ENCODE measurements around the gene RPL27. TPM values are rescaled to one million over a fixed set of nuclear protein-coding genes. Genes with fewer than 3 reads are reported as not detected.

RPL27 gene
- total and polyA plus RNA-seq, 2 donors (not counting 1 experiment from before 2014, with no cell fraction given), result 902 to 3,346 TPM

DNA sequence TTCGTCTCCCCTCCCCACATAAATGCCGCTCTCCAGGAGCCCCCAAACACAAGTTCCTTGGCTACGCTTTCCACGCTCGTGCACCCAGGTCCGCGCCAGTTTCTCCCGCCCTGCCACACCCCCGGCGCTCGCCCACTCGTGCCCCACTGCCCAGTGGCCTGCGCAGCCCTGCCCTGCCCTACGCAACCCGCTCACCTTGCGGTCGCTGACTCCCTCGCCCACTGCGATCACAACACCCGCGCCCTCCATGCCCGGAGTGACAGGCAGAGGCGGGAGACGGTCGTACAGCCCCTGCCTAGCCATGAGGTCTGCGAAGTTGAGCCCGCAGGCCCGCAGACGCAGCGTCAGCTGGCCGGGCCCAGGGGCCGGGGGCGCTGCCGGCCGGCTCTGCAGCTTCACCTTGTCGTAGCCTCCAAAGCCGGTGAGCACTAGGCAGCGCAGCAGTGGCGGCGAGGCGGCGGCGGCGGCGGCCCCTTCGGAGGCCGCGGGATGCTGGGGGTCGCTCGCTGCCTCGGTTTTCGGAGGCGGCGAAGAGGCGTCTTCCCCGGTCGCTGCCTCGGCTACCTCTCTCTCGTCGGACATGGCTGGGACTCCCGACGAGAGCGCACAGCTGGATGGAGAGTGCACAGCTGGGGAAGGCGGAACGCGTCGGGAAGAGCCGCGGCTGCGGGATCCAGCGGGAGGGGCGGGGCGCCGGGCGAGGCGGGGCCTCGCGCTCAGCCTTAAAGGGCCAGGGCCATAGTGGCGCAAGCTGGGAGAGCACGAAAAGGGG is 23.7 kb downstream of the RPL27 start, which contains the start of gene VAT1:
Gene VAT1, minus strand, starts transcription at position 645 of the 772 bp plus-strand sequence. Its CDS starts 63 bp downstream, at position 582.
- Histone ChIP-seq H4K20me1 (ENCODE audit: control insufficient read depth, extremely low read depth, insufficient read depth, low read length) (no peaks in the 10 kb centered on the region), H3K27me3 (ENCODE audit: control insufficient read depth, insufficient read depth, low read length) (no peaks in the 10 kb centered on the region), H3K9me3 (ENCODE audit: control insufficient read depth, insufficient read depth, low read depth, low read length) (no peaks in the 10 kb centered on the region), H3K79me2 (ENCODE audit: control insufficient read depth, insufficient read depth, low read length) (peaks cover 33% of the 10 kb centered on the region), H3K27ac (ENCODE audit: insufficient read depth, low read length) (peak within 1 kb of the TSS; percentile 81), H3K9ac (ENCODE audit: insufficient read depth, low read length) (peak within 1 kb of the TSS; percentile 71), H2AFZ (ENCODE audit: low read length) (peak within 1 kb of the TSS; percentile 70), H3K4me3 (replicated peaks in 1 of 4; ENCODE audit: control extremely low read depth in 1 of 4, insufficient read depth in 1 of 4, low read depth in 3 of 4, low read length in 4 of 4) (peak within 1 kb of the TSS; percentile 74 to 96 (median 78)), H3K4me2 (ENCODE audit: extremely low read depth, insufficient read depth, low read length) (peak within 1 kb of the TSS; percentile 80), H3K36me3 (ENCODE audit: control insufficient read depth, insufficient read depth, low read length) (peaks cover 9% of the 10 kb centered on the region), H3K4me1 (ENCODE audit: control insufficient read depth, extremely low read depth, insufficient read depth, low read length) (peaks cover 17% of the 10 kb centered on the region)
- TF ChIP-seq EZH2 (IDR thresholded peaks at IDR 0.05; ENCODE audit: low read length, missing control alignments), result no peak
- TF ChIP-seq, protein P1, sequence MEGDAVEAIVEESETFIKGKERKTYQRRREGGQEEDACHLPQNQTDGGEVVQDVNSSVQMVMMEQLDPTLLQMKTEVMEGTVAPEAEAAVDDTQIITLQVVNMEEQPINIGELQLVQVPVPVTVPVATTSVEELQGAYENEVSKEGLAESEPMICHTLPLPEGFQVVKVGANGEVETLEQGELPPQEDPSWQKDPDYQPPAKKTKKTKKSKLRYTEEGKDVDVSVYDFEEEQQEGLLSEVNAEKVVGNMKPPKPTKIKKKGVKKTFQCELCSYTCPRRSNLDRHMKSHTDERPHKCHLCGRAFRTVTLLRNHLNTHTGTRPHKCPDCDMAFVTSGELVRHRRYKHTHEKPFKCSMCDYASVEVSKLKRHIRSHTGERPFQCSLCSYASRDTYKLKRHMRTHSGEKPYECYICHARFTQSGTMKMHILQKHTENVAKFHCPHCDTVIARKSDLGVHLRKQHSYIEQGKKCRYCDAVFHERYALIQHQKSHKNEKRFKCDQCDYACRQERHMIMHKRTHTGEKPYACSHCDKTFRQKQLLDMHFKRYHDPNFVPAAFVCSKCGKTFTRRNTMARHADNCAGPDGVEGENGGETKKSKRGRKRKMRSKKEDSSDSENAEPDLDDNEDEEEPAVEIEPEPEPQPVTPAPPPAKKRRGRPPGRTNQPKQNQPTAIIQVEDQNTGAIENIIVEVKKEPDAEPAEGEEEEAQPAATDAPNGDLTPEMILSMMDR (conservative IDR thresholded peaks at IDR 0.05 in 1 of 2, IDR thresholded peaks at IDR 0.05 in 1 of 2; ENCODE audit: low read depth in 1 of 2, low read length in 2 of 2), result no peak
- peak; percentile 63 to 74 for DNase-seq (ENCODE audit: low read depth in 2 of 2)

DNA sequence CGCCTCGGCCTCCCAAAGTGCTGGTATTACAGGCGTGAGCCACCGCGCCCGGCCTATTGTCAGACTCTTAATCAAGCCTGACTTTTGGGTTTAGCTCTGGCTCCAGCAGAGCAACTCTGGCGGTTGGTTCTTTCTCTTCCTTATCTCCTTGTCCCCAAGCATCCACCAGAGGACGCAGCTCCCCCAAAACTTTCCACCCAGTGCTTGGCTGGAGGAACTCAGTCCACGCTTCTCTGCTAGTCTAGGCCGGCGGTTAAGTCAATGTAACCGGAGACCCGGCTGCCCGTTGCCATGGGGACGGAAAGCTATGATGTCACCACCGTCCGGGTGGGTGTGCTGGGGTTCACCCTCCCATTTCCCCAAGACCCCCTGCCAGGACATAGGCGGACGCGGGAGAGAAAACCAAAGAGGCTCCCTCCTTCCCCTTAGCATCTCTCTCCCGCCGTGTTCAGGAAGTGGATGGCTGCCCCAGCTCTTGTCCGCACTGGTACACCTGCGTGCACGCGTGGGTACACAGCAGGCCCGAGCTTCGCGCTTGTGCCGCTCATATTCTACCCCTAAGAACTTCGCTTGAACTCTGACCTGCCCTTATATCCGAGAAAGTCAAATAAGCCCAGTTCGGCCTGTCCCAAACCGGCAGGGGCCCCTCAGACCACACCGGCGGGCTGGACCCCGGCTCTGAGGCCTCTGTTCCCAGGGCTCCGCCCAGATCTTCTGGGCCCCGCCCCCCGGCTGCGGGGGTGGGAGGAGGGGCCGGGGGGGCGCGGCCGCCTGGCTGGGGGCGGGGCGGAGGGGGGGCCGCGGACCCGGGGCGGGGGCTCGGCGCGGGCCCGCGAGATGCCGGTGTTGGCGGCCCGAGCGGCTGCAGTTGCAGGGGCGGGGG is 26.4 kb downstream of the RPL27 start, which contains the start of gene RND2:
Gene RND2, plus strand, starts transcription at position 825 of the 883 bp plus-strand sequence. CDS start 117 bp downstream, outside the sequence.
- H3K4me2 ChIP-seq (ENCODE audit: extremely low read depth, insufficient read depth, low read length), result peak within 1 kb of the TSS; percentile 100

More for the DNA sequence above, 26.4 kb downstream of the RPL27 start, which contains the start of gene RND2:
- peak; percentile 93 to 95 for DNase-seq (ENCODE audit: low read depth in 2 of 2)
- Histone ChIP-seq H3K4me1 (ENCODE audit: control insufficient read depth, extremely low read depth, insufficient read depth, low read length) (peaks cover 13% of the 10 kb centered on the region), H3K27ac (ENCODE audit: insufficient read depth, low read length) (peak within 1 kb of the TSS; percentile 43), H2AFZ (ENCODE audit: low read length) (peak within 1 kb of the TSS; percentile 91), H3K9ac (ENCODE audit: insufficient read depth, low read length) (peak within 1 kb of the TSS; percentile 58), H3K4me3 (replicated peaks in 1 of 4; ENCODE audit: control extremely low read depth in 1 of 4, insufficient read depth in 1 of 4, low read depth in 3 of 4, low read length in 4 of 4) (peak within 1 kb of the TSS; percentile 59 to 76 (median 68)), H3K79me2 (ENCODE audit: control insufficient read depth, insufficient read depth, low read length) (peaks cover 20% of the 10 kb centered on the region), H4K20me1 (ENCODE audit: control insufficient read depth, extremely low read depth, insufficient read depth, low read length) (no peaks in the 10 kb centered on the region), H3K9me3 (ENCODE audit: control insufficient read depth, insufficient read depth, low read depth, low read length) (no peaks in the 10 kb centered on the region), H3K36me3 (ENCODE audit: control insufficient read depth, insufficient read depth, low read length) (no peaks in the 10 kb centered on the region), H3K27me3 (ENCODE audit: control insufficient read depth, insufficient read depth, low read length) (no peaks in the 10 kb centered on the region)
- no peak for TF ChIP-seq EZH2 (IDR thresholded peaks at IDR 0.05; ENCODE audit: low read length, missing control alignments)
- TF ChIP-seq, protein P1 (conservative IDR thresholded peaks at IDR 0.05 in 1 of 2, IDR thresholded peaks at IDR 0.05 in 1 of 2; ENCODE audit: low read depth in 1 of 2, low read length in 2 of 2), result peak; percentile 81 to 92
